NT2/D1 (cell line): ENCODE results near the gene TNFAIP8.

ENCODE experiments used
- SUZ12 ChIP-seq: IDR thresholded peaks from 2 replicates; pipeline ENCODE4 v1.6.1; 2011; ENCODE audit not compliant: insufficient read length, insufficient read depth; ENCODE audit errors: extremely low read depth
- YY1 ChIP-seq: IDR thresholded peaks from 2 replicates; pipeline ENCODE4 v1.6.1; 2011; ENCODE audit not compliant: insufficient read length, insufficient read depth
- ZNF274 ChIP-seq: IDR thresholded peaks from 2 replicates; pipeline ENCODE4 v1.6.1; 2011; ENCODE audit warnings: mild to moderate bottlenecking, low read depth, low read length

- TF ChIP-seq ZNF274 (no peak), YY1 (no peak), SUZ12 (no peak)
Measured at GRCh38 chr5:119427060-119427459, 71.2 kb downstream of the TNFAIP8 start.
